Measurements from ENCODE around the gene DCAKD. TPM values are rescaled to one million over a fixed set of nuclear protein-coding genes. Genes with fewer than 3 reads are reported as not detected.
A peak's percentile ranks its signal among the peaks of the same experiment; 100 is the strongest.
"Not testable (repeated sequence)": the region's sequence is repeated elsewhere in the genome, so short reads cannot be mapped to it uniquely, and the experiment has no call there.

The DCAKD gene
- total RNA-seq, 2 donors from 2014 or later: 13.5 to 20.3 TPM

DNA sequence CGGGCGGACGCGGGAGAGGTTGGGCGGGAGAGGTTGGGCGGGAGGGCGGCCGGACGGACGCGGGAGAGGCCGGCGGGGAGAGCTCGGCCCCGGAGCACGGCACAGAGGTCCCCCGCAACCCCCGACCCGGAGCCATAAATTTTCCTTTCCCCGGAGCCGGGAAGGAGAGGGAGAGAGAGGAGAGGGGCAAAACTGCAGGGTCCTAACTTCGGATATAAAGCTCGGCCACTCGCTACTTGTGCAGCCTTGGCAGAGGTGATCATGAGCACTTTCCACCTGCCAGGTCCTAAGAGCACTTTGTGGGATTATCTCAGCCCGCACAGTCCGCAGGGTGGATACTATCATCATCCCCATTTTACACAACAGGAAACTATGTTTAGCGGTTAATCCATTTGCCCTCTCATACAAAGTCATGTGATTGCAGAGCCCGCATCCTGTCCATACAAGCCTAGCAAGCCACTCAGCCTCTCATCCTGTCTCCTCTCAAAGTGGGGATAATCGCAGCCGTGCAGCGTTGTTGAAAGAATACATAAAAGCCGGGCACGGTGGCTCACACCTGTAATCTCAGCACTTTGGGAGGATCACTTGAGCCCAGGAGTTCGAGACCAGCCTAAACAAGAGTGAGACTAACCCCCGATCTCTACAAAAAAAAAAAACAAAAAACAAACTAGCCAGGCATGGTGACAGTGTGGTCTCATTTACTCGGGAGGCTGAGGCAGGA lies 780 bp upstream of the DCAKD start:
- peak overlapping the region; percentile 78 for H3K27ac Mint-ChIP-seq
- H3K4me1 Mint-ChIP-seq: peaks cover 23% of the 10 kb centered on the region
- H3K4me3 Mint-ChIP-seq: peak overlapping the region; percentile 63
- no peaks in the 10 kb centered on the region for H3K9me3 ChIP-seq (ENCODE audit: control insufficient read depth, low read length, poor library complexity, severe bottlenecking)
- H3K36me3 Mint-ChIP-seq (ENCODE audit: low read depth): no peaks in the 10 kb centered on the region
- ATAC-seq (peak; percentile 5), DNase-seq (peak in 2 of 3 donors; percentile 15 to 30)
- no peaks in the 10 kb centered on the region for H3K27me3 Mint-ChIP-seq

DNA sequence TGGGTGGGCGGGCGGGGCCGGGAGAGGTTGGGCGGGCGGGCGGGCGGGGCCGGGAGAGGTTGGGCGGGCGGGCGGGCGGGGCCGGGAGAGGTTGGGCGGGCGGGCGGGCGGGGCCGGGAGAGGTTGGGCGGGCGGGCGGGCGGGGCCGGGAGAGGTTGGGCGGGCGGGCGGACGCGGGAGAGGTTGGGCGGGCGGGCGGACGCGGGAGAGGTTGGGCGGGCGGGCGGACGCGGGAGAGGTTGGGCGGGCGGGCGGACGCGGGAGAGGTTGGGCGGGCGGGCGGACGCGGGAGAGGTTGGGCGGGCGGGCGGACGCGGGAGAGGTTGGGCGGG lies 254 bp upstream of the DCAKD start:
- not testable (repeated sequence) for DNase-seq, H3K27ac Mint-ChIP-seq
- peak overlapping the region; percentile 94 for H3K4me3 Mint-ChIP-seq

DNA sequence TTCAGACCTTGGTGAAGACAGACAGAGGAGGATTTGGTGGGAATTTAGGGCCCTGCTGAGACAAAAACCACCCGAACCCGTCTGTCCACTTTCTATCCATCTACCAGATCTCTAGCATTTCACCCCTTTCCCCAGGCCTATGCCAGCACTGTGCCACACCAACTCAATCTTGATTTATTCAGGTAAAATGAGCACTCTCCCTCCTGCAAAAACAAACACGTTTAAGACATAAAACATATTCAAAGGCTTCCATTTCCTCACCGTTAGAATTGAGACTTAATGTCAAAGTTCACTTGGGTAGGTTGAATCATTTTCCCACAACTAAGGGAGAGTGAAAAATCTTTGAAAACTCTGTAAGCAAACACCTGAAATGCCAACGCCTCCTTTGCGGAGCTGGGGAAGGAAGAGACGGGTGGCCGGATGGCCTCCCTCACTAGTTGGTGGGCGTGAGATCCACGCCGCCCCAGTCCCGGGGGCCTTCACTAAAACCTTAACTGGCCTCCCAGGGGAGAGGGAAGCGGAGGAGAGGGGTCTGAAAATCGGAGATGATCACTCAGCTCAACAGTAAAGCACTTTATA lies 862 bp downstream of the DCAKD start:
- H3K27ac Mint-ChIP-seq: peak overlapping the region; percentile 97
- no peaks in the 10 kb centered on the region for H3K27me3 Mint-ChIP-seq
- ATAC-seq (no peak), DNase-seq (peak in 2 of 3 donors; percentile 13 to 17)
- H3K36me3 Mint-ChIP-seq (ENCODE audit: low read depth): no peaks in the 10 kb centered on the region
- no peaks in the 10 kb centered on the region for H3K9me3 ChIP-seq (ENCODE audit: control insufficient read depth, low read length, poor library complexity, severe bottlenecking)
- H3K4me1 Mint-ChIP-seq: peaks cover 22% of the 10 kb centered on the region
- peak overlapping the region; percentile 94 for H3K4me3 Mint-ChIP-seq

More for the DNA sequence above, 254 bp upstream of the DCAKD start:
- H3K27me3 Mint-ChIP-seq; H3K9me3 ChIP-seq (ENCODE audit: control insufficient read depth, low read length, poor library complexity, severe bottlenecking); ATAC-seq; H3K36me3 Mint-ChIP-seq (ENCODE audit: low read depth): not testable (repeated sequence)
- peaks cover 23% of the 10 kb centered on the region for H3K4me1 Mint-ChIP-seq

DNA sequence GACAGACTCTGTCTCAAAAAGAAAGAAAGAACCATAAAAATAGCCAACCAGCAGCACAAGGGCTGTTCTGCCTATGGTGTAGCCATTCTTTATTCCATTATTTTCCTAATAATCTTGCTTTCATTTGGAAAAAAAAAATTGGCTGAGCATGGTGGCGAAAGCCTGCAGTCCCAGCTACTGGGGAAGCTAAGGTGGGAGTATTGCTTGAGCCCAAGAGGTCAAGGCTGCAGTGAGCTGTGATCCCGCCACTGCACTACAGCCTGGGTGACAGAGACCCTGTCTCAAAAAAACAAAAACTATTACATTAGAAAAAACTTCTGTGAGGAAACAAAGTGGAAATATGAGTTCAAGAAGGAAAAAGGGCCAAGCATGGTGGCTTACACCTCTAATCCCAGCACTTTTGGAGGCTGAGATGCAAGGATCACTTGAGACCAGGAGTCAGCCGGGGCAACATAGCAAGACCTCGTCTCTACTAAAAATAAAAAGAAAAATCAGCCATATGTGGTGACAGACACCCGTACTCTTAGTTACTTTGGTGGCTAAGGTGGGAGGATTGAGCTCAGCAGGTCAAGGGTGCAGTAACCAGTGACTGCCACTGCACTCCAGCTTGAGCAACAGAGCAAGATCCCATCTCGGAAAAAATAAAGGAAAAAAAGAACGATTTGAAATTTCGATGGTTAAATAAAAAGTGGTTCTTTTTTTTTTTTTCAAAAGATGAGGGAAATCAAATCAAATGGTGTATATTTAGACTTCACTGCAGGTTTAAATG lies 2.5 kb downstream of the DCAKD start:
- Mint-ChIP-seq H3K27me3 (no peaks in the 10 kb centered on the region), H3K4me3 (peak overlapping the region; percentile 7), H3K36me3 (ENCODE audit: low read depth) (no peaks in the 10 kb centered on the region), H3K4me1 (peaks cover 21% of the 10 kb centered on the region), H3K27ac (peak overlapping the region; percentile 97)
- DNase-seq (no peak), ATAC-seq (no peak)
- no peaks in the 10 kb centered on the region for H3K9me3 ChIP-seq (ENCODE audit: control insufficient read depth, low read length, poor library complexity, severe bottlenecking)

DNA sequence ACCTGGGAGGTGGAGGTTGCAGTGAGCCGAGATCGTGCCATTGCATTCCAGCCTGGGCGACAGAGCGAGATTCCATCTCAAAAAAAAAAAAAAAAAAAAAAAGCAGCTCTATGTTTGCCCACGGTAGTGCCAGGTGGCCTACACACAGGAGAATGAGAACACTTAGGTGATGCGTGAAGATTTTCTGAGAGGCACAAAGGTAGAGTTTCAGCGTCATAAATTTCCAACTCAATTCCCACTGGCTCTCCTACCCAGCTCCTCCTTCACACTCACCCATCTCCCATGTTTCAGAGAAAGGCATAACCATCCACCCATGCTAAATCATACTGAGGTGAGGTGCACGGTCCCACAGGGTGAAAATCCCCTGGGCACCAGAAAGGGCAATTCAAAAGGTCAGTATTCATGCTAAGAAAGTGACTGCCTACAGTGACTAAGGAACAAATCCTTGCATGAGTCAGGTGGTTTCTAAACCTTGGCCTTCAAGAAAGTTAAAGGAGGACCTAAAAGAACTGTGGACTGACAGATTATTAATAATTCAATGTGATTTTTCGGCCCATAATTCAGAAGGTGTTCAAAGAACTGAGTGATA lies 4.8 kb downstream of the DCAKD start:
- Mint-ChIP-seq H3K4me1 (peaks cover 23% of the 10 kb centered on the region), H3K36me3 (ENCODE audit: low read depth) (no peaks in the 10 kb centered on the region), H3K27ac (no peak overlapping the region), H3K27me3 (no peaks in the 10 kb centered on the region), H3K4me3 (no peak overlapping the region)
- ATAC-seq (no peak), DNase-seq (no peak)
- H3K9me3 ChIP-seq (ENCODE audit: control insufficient read depth, low read length, poor library complexity, severe bottlenecking): no peaks in the 10 kb centered on the region

DNA sequence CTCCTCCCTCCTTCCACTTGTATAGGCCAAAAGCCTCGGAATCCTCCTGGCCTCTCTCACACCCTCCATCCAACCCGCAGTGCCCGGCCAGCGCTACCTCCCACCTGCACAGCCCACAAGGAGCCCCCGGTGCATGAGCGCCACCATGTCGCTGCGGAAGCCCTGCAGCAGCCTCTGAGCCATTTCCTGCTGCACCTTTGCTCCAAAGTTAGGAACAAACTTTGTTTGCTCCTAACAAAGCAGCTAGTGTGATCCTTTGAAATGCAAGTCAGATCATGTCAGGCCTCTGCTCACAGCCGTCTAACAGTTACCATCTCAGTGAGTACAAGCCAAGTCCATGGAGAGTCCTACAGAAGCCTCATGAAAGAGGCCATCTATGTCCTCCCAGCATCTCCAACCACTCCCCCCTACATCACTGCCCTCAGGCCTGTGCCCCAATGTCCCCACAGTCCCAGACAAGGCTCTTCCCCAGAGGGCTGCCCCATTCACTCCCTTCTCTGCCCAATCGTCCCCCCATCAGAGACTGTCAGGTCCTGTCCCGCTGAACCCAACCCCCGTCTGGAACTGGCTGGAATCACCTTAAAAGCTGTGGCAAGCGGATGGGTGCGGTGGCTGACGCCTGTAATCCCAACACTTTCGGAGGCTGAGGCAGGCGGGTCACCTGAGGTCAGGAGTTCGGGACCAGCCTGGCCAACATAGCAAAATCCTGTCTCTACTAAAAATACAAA lies 7.5 kb downstream of the DCAKD start:
- Mint-ChIP-seq H3K27ac (peak overlapping the region; percentile 45), H3K4me1 (peaks cover 13% of the 10 kb centered on the region), H3K36me3 (ENCODE audit: low read depth) (no peaks in the 10 kb centered on the region), H3K27me3 (no peaks in the 10 kb centered on the region), H3K4me3 (no peak overlapping the region)
- ATAC-seq (no peak), DNase-seq (no peak)
- H3K9me3 ChIP-seq (ENCODE audit: control insufficient read depth, low read length, poor library complexity, severe bottlenecking): no peaks in the 10 kb centered on the region

DNA sequence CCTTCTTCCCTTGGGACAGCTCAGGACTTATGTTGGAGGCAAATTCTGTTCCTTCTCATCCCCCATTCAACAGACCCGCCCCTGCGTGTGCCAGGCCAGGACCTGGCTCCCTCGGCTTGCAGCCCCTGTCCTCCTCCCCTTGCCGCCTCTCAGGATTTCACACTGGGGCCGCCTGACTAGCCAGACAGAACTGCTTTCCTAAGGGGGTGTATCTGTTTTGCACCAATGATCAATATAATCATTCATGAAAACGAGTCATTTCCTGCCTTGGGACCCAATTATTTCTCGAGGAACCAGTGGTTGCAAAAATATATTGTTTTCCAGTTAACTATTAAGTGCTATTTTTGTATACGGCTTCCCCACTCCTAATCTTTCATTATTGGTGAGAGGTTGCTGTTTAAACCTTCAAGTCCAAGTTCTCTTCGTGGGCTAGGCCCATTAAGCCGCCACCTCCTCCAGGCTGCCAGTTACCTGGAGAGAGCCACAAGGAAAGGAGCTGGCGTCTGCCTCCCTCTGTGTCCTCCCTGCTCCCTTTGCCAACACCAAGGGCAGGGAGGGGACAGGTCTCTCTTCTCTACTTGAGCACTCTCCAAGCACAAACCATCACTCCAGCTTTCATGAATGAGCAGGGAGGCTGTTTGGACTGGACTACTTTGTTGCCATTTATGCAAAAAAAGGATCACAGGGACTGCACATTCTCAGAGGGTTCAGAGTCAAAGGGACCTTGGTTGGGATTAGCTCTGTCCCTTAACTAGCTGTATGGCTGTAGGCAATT lies 8.9 kb downstream of the DCAKD start:
- H3K9me3 ChIP-seq (ENCODE audit: control insufficient read depth, low read length, poor library complexity, severe bottlenecking): no peaks in the 10 kb centered on the region
- no peaks in the 10 kb centered on the region for H3K36me3 Mint-ChIP-seq (ENCODE audit: low read depth)
- peak overlapping the region; percentile 45 for H3K27ac Mint-ChIP-seq
- H3K27me3 Mint-ChIP-seq: no peaks in the 10 kb centered on the region
- peaks cover 13% of the 10 kb centered on the region for H3K4me1 Mint-ChIP-seq
- DNase-seq (no peak), ATAC-seq (no peak)
- H3K4me3 Mint-ChIP-seq: no peak overlapping the region

DNA sequence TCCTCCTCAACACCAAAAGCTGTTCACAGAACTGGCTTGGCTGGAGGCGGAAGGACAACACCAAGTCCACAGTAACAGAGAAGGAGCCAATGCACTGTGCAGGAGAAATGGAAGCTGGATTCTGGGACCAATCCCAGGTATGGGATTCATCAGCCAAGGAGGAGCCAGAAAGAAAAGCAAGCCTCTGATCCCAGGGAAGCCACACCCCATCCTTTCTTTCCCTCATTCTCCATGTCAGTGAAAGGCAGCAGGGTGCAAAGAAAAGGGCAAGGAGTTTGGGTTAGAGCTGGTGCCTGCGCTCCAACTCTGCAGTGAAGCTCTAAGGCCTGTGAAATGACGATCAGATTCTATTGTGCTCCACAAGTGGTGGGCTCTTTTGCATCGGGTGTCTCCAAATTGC lies 11.0 kb downstream of the DCAKD start:
- Mint-ChIP-seq H3K4me3 (no peak overlapping the region), H3K4me1 (peaks cover 13% of the 10 kb centered on the region), H3K27ac (no peak overlapping the region), H3K36me3 (ENCODE audit: low read depth) (no peaks in the 10 kb centered on the region), H3K27me3 (no peaks in the 10 kb centered on the region)
- H3K9me3 ChIP-seq (ENCODE audit: control insufficient read depth, low read length, poor library complexity, severe bottlenecking): no peaks in the 10 kb centered on the region
- DNase-seq (no peak), ATAC-seq (no peak)

DNA sequence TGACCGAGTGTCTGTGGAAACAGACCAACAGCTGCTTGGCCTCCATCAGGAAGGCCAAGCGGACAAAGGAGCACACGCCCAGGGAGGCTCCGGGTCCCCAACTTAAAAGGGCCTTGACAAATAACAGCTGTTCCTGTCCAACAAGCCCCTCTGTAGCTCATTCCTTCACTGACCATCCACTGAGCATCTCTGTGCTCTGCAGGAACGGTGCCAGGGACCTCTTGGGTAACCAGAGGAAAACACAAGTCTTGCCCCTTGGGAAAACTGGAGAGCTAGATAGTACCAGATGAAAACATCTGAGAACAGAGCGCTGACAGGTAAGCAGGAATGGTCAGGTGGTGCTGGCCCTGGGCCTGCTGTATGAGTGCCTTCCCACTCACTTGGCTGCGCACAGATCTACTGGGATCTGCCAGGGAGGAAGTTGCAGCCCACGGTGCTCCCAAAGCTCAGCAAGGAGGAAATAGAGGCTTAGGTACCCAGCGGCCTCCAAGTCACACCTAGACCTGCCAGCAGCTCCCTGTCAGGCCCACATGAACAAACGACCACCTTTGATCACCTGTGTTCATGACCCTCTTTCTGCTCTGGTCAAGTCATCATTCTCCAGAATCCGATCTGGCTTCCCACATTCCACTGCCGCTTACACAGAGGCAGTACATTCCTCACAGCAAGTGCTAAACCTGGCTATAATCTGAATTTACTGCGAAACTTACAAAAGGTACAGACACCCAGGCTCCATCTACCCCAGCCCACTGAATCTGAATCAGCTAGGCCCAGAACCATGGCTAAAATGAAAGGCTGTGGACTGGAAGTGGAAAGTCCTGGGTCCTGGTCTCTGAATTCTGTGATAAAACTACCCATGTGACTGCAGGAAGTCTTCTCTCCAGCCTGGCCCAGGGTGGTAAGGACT lies 12.5 kb downstream of the DCAKD start:
- ATAC-seq (no peak), DNase-seq (no peak)
- no peaks in the 10 kb centered on the region for H3K9me3 ChIP-seq (ENCODE audit: control insufficient read depth, low read length, poor library complexity, severe bottlenecking)
- peaks cover 15% of the 10 kb centered on the region for H3K4me1 Mint-ChIP-seq
- peaks cover 4% of the 10 kb centered on the region for H3K36me3 Mint-ChIP-seq (ENCODE audit: low read depth)
- H3K27me3 Mint-ChIP-seq: no peaks in the 10 kb centered on the region
- H3K27ac Mint-ChIP-seq: no peak overlapping the region
- H3K4me3 Mint-ChIP-seq: no peak overlapping the region

DNA sequence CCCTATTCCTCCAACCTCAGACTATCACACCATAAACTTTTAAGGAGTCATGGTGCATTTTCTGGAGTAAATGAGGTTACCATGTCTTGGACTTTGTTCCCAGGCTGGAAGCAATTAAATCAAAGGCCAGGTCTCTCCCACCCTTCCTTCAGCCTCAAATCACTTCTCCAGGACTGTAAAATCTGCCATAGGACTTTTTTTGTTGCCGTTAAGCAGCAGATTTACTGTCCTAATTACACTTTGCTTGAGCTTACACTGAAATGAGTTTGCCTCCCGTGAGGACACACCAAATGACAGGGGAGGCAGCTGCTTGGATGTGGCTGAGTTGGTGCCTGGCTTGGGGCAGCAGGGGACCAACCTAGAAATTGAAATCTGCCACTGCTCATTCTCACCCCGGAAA lies 14.7 kb downstream of the DCAKD start:
- no peaks in the 10 kb centered on the region for H3K9me3 ChIP-seq (ENCODE audit: control insufficient read depth, low read length, poor library complexity, severe bottlenecking)
- DNase-seq (no peak), ATAC-seq (no peak)
- Mint-ChIP-seq H3K27ac (no peak overlapping the region), H3K27me3 (no peaks in the 10 kb centered on the region), H3K4me3 (no peak overlapping the region), H3K36me3 (ENCODE audit: low read depth) (peaks cover 4% of the 10 kb centered on the region), H3K4me1 (peaks cover 5% of the 10 kb centered on the region)

DNA sequence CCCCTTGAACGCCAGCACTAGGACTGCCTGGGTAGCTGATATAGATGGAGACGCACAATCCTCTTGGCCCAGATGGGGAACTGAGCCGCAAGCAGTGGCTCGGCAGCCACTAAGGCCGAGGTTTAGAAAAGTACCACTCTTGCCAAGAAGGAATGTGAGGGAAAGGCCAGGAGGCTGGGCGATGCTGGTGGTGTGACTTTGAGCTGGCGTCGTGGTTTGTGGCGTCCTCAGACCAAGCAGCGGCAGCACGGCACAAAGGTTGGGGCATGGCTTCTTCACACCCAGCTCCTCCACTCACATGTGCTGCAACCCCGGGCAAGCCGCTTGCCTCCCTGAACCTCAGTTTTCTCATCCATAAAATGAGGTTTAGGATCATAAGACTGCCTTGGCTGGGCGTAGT lies 15.6 kb downstream of the DCAKD start:
- Mint-ChIP-seq H3K27me3 (no peaks in the 10 kb centered on the region), H3K27ac (no peak overlapping the region), H3K36me3 (ENCODE audit: low read depth) (peaks cover 4% of the 10 kb centered on the region), H3K4me1 (peaks cover 5% of the 10 kb centered on the region), H3K4me3 (peak overlapping the region; percentile 45)
- no peaks in the 10 kb centered on the region for H3K9me3 ChIP-seq (ENCODE audit: control insufficient read depth, low read length, poor library complexity, severe bottlenecking)
- DNase-seq: no peak
- no peak for ATAC-seq

DNA sequence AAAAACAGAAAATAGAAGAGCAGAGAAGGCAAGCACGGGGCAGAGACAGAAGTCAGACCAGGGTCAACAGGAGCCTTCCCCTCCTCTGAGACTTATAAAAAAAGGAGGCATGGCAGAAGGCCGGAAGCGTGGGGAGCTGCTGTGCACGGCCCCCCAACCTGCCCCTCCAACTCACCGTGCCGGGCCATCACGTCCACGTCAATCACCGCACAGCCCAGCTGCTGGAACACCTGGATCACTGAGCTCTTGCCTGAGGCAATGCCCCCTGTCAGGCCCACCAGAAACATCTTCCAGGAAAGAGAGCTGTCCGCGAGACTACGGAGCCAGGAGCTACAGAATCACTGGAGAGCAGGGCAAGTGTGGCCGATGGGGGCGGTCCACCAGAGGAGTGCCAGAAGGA lies 16.8 kb downstream of the DCAKD start:
- H3K9me3 ChIP-seq (ENCODE audit: control insufficient read depth, low read length, poor library complexity, severe bottlenecking): no peaks in the 10 kb centered on the region
- Mint-ChIP-seq H3K36me3 (ENCODE audit: low read depth) (peaks cover 4% of the 10 kb centered on the region), H3K27me3 (no peaks in the 10 kb centered on the region), H3K27ac (no peak overlapping the region), H3K4me1 (peaks cover 5% of the 10 kb centered on the region), H3K4me3 (no peak overlapping the region)
- ATAC-seq (no peak), DNase-seq (no peak)

Data from T-helper 17 cell (primary cell).